Left cardiac atrium (tissue), 2 donors: ENCODE data around the gene TXNL1. TPM values are rescaled to one million over a fixed set of nuclear protein-coding genes. Genes with fewer than 3 reads are reported as not detected.

Source experiments
- total RNA-seq, 2 donors: library from RNA; stranded (reverse); fragmentation: NEBNext Ultra II Directional; extraction: Animal tissue kit (Norgen Biotek cat#: 25700); gene quantifications; one replicate each; pipeline ENCODE4 v1.2.1, GENCODE V29; 2021
- donor health status: DM: no; HTN: yes; CAD: no; lungs with severe emphysema.
- donor health status: DM: yes; HTN: yes; CAD: no.

Gene TXNL1
- total RNA-seq, 2 donors from 2014 or later: 69.5 to 71.9 TPM

Other genes starting within 250 kb of the TXNL1 start
- 10 to 100 TPM; 23.2 to 29.1 TPM for gene WDR7, start 12.8 kb upstream of the TXNL1 start, total RNA-seq